AG09309 (cell line): ENCODE measurements around the gene MAGI2.

Source experiments
- DNase-seq: peaks from one replicate; pipeline ENCODE4 v3.0.0-alpha.2; 2010; ENCODE audit warnings: low read depth
- H3K4me3 ChIP-seq: 2 replicates; pipeline ENCODE4 v1.5.1; 2011; ENCODE audit warnings: mild to moderate bottlenecking, low read depth, low read length, moderate library complexity; ENCODE audit not compliant: control insufficient read depth
- TF ChIP-seq, protein P1 (sequence below): IDR thresholded peaks from 2 replicates; pipeline ENCODE4 v1.5.1; 2011; ENCODE audit warnings: mild to moderate bottlenecking, low read depth, low read length, inconsistent platforms; ENCODE audit not compliant: insufficient read depth, control insufficient read depth; ENCODE audit errors: missing control alignments

Gene MAGI2

DNA sequence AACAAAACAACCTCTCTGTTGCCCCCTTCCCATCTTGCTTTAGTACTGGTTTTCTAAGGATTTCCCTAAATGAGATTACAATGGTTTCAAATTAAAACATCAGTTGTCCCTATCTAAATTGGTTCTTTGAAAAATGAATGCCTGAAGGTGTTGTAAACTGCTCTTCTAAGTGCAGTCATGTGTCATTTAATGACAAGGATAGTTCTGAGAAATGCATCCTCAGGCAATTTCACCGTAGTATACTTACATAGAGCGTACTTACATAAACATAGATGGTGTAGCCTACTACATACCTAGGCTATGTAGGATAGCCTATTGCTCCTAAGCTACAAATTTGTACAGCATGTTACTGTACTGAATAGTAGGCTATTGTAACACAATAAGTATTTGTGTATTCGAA, 278.1 kb downstream of the MAGI2 start:
- DNase-seq: no peak
- TF ChIP-seq, protein P1, sequence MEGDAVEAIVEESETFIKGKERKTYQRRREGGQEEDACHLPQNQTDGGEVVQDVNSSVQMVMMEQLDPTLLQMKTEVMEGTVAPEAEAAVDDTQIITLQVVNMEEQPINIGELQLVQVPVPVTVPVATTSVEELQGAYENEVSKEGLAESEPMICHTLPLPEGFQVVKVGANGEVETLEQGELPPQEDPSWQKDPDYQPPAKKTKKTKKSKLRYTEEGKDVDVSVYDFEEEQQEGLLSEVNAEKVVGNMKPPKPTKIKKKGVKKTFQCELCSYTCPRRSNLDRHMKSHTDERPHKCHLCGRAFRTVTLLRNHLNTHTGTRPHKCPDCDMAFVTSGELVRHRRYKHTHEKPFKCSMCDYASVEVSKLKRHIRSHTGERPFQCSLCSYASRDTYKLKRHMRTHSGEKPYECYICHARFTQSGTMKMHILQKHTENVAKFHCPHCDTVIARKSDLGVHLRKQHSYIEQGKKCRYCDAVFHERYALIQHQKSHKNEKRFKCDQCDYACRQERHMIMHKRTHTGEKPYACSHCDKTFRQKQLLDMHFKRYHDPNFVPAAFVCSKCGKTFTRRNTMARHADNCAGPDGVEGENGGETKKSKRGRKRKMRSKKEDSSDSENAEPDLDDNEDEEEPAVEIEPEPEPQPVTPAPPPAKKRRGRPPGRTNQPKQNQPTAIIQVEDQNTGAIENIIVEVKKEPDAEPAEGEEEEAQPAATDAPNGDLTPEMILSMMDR: no peak
- no peak overlapping the region for H3K4me3 ChIP-seq

DNA sequence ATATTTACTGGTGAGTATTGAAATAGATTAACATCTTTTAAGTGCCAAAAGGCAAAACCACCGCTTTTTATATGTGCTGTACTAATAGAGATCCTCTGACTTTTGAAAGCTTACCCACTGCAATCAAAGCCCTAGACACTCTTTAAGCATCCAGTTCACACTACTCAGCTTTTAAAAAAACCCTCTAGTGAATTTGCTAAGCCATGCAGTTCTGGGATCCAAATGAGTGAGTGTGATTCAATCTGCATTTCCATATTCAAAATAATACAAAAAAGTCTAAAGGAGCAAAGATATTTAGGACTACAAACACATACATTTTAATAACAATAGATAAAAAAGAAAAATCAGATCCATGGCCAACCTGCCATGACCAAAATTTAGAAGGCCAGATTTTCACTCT, 288.2 kb downstream of the MAGI2 start:
- TF ChIP-seq, protein P1: no peak
- no peak for DNase-seq
- no peak overlapping the region for H3K4me3 ChIP-seq

DNA sequence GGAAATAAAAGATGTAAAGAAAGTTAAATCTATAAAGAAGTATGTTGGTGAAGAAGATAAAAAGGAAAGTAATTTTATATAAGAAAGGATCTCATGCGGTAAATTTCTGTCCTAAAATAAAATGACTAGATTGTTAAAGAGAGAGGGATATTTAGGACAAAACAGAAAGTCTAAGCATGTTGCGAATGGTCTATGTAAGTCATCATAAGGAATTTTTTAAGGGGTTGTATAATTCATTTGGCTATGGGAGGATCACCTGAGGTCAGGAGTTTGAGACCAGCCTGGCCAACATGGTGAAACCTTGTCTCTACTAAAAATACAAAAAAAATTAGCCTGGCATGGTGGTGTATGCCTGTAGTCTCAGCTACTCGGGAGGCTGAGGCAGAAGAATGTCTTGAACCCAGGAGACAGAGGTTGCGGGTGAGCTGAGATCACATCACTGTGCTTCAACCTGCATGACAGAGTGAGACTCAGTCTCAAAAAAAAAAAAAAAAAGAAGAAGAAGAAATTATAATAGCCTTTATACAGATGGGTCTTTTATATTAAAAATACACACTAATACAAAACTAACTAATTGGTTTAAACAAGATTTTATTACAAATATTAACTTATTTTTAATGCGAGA, 294.3 kb downstream of the MAGI2 start:
- no peak overlapping the region for H3K4me3 ChIP-seq
- TF ChIP-seq, protein P1: no peak
- no peak for DNase-seq

DNA sequence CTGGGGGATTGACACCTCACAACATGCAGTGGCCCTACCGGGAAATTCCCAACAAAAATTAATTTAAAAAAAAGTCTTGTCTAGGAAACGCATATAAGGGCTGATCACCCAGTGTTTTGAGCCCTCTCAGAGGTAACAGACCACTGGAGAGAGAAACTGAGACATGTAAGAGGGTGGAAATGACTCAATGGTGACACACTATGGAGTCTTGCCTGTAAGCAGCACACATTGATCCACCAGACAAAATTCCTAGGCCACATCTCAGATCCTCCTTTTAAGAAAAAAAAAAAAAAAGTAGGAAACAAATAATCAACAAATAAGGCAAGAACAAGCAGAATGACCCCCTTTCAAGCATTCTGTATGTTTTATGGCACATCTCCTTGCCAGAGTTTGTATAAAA, 296.2 kb downstream of the MAGI2 start:
- TF ChIP-seq, protein P1: no peak
- DNase-seq: no peak

DNA sequence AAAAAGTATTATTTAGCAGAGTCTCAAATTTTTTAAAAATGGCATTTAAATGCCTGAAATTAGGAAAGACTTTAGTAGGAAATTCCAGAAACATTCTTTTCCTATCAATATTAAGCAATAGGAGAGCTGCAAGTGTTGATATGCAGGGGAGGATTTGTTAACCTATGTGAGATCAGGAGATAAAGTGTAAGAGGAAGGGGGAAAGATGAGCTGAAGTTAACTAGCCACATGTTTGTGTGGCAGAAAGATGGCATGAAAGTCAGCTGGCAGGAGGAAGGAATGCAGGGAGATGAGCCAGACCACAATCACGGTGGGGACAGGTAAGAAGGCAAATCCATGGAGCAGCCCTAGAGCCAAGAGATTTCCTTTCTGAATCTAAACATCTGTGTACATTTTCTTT, 303.6 kb downstream of the MAGI2 start:
- DNase-seq: no peak
- TF ChIP-seq, protein P1: no peak
- H3K4me3 ChIP-seq: no peak overlapping the region

More for the DNA sequence above, 296.2 kb downstream of the MAGI2 start:
- no peak overlapping the region for H3K4me3 ChIP-seq

DNA sequence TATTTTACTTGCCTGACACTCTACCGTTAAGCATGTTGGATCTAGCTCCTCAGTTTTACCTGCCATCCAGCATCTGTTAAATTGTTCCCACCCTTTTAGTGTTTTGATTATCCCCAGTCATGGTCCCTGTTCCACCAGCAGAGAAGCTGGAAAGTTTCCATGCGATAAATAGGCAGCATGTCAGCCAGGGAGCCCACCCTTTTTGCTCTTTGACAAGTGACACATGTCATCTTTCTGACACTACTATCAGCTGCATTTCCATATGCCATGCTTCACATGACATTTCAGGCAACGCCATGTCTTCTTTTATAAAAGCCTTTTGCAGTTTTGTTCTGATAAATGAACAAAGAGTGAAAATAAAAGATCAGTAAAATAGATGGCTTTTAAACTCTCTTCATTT, 310.8 kb downstream of the MAGI2 start:
- H3K4me3 ChIP-seq: no peak overlapping the region
- no peak for DNase-seq
- TF ChIP-seq, protein P1: no peak
